K562 (cell line): Measurements from ENCODE around the gene MUC5AC. TPM values are rescaled to one million over a fixed set of nuclear protein-coding genes. Genes with fewer than 3 reads are reported as not detected.
"Not testable (repeated sequence)": the region's sequence is repeated elsewhere in the genome, so short reads cannot be mapped to it uniquely, and the experiment has no call there.

Source experiments
- ATAC-seq: fragments of 200-7000 bp; cut with Tn5 transposase; 3 replicates; pipeline ENCODE4 v1.9.1; 2020; ENCODE audit warnings: moderate library complexity
- BruUV-seq: library from RNA; stranded (reverse); fragments of 400-500 nt; replicated peaks from 2 replicates; lab custom pipeline; 2021; lab: Mats Ljungman, UMichigan
- CTCF ChIA-PET: fragments of 300-600 bp; formaldehyde crosslinking; extraction: SDS; loops from one replicate; lab custom pipeline; 2021; ENCODE audit warnings: low intra/inter-chr PET ratio; lab: Yijun Ruan, JAX
- POLR2A ChIA-PET: fragments of 300-600, 350-650 bp; sonication (Branson Sonifier 250); formaldehyde crosslinking; extraction: SDS; loops from one replicate; lab custom pipeline; 2021; ENCODE audit warnings: antibody characterized with exemption, inconsistent platforms; lab: Yijun Ruan, JAX
- DNase-seq, 4 experiments: peaks; one replicate each; pipeline versions ENCODE4 v3.0.0 to v3.0.0-alpha.2; 2011 to 2018; ENCODE audit warnings: low spot score in 3 of 4, mixed read lengths in 3 of 4; ENCODE audit errors: extremely low read depth in 1 of 4
- FAIRE-seq: peaks from 2 replicates; lab custom pipeline; 2011; peaks lifted over from hg19 to GRCh38; lab: Jason Lieb, UNC
- H2AFZ ChIP-seq: 2 replicates; pipeline ENCODE4 v1.6.0; 2011; ENCODE audit warnings: low read depth, low read length, control low read depth, inconsistent platforms
- H3K27ac ChIP-seq: fragments of 200-600 bp; 3 replicates; pipeline ENCODE4 v1.8.0; 2011; ENCODE audit warnings: low read depth, mild to moderate bottlenecking, control low read depth, inconsistent platforms, low read length, moderate library complexity, mixed read lengths; ENCODE audit errors: extremely low read depth
- H3K27me3 ChIP-seq, 2 experiments: fragments of 300-600 bp in 1 of 2; 2 replicates in 1 of 2; 3 replicates in 1 of 2; pipeline versions ENCODE4 v1.6.0 to v1.8.0; 2011; ENCODE audit warnings: inconsistent platforms in 2 of 2, low read length in 2 of 2, mild to moderate bottlenecking in 1 of 2, mixed read lengths in 1 of 2, moderate library complexity in 1 of 2; ENCODE audit not compliant: control insufficient read depth in 2 of 2, insufficient read depth in 2 of 2
- H3K36me3 ChIP-seq: fragments of 300-600 bp; 3 replicates; pipeline ENCODE4 v1.8.0; 2011; ENCODE audit warnings: mild to moderate bottlenecking, low read length, inconsistent platforms; ENCODE audit not compliant: control insufficient read depth, insufficient read depth
- H3K4me1 ChIP-seq, 2 experiments: fragments of 200-600 bp in 1 of 2; replicated peaks in 1 of 2; 2 replicates in 1 of 2; 3 replicates in 1 of 2; pipeline versions ENCODE4 v1.5.1 to v1.8.0; 2011; ENCODE audit warnings: inconsistent platforms in 2 of 2, low read length in 2 of 2, mild to moderate bottlenecking in 1 of 2, mixed read lengths in 1 of 2, moderate library complexity in 1 of 2; ENCODE audit not compliant: control insufficient read depth in 2 of 2, insufficient read depth in 2 of 2
- H3K4me2 ChIP-seq: 2 replicates; pipeline ENCODE4 v1.6.1; 2011; ENCODE audit warnings: low read length, control low read depth, inconsistent platforms, mixed read lengths; ENCODE audit not compliant: insufficient read depth
- H3K4me3 ChIP-seq: fragments of 200-600 bp; sonication (generic), shearing (Covaris generic); 2 replicates; pipeline ENCODE4 v1.5.1; 2016; ENCODE audit warnings: control low read depth, inconsistent platforms
- H3K79me2 ChIP-seq: fragments of 200-600 bp; 3 replicates; pipeline ENCODE4 v1.8.0; 2011; ENCODE audit warnings: low read length, inconsistent platforms; ENCODE audit not compliant: control insufficient read depth, insufficient read depth
- H3K9ac ChIP-seq, 2 experiments: 2 replicates each; pipeline versions ENCODE4 v1.6.0 to v1.6.1; 2011; ENCODE audit warnings: low read depth in 2 of 2, low read length in 2 of 2, control low read depth in 1 of 2, inconsistent platforms in 1 of 2, mild to moderate bottlenecking in 1 of 2, mixed read lengths in 1 of 2; ENCODE audit not compliant: insufficient read depth in 1 of 2
- H3K9me1 ChIP-seq: one replicate; pipeline ENCODE4 v1.6.0; 2011; ENCODE audit warnings: inconsistent platforms, mild to moderate bottlenecking, low read length, moderate library complexity; ENCODE audit not compliant: control insufficient read depth, insufficient read depth
- H3K9me3 ChIP-seq: replicated peaks from 2 replicates; pipeline ENCODE4 v1.5.1; 2011; ENCODE audit warnings: low read depth, low read length, inconsistent platforms; ENCODE audit not compliant: control insufficient read depth, insufficient read depth
- H4K20me1 ChIP-seq: replicated peaks from 2 replicates; pipeline ENCODE4 v1.6.1; 2011; ENCODE audit warnings: low read length, inconsistent platforms, mixed read lengths; ENCODE audit not compliant: control insufficient read depth, insufficient read depth
- CGGBP1 ChIP-seq: fragments of 250-450 bp; sonication (Bioruptor Pico); IDR thresholded peaks from 2 replicates; pipeline ENCODE4 v1.9.0; 2021; ENCODE audit warnings: mild to moderate bottlenecking
- CTBP1 ChIP-seq: fragments of 450-650 bp; IDR thresholded peaks from 2 replicates; pipeline ENCODE4 v1.6.1; 2016; ENCODE audit warnings: borderline replicate concordance
- DMBX1 ChIP-seq: fragments of 250-450 bp; sonication (Bioruptor Pico); IDR thresholded peaks from 2 replicates; pipeline ENCODE4 v1.8.0; 2022; ENCODE audit warnings: inconsistent platforms, mild to moderate bottlenecking, moderate library complexity, borderline replicate concordance
- DNMT1 ChIP-seq: fragments of 450-650 bp; IDR thresholded peaks from 2 replicates; pipeline ENCODE4 v1.6.1; 2016; ENCODE audit warnings: antibody characterized with exemption, mild to moderate bottlenecking
- HOXB6 ChIP-seq: fragments of 250-450 bp; sonication (Bioruptor Pico); IDR thresholded peaks from 2 replicates; pipeline ENCODE4 v1.5.1; 2022; ENCODE audit warnings: mild to moderate bottlenecking, borderline replicate concordance
- KDM4B ChIP-seq, 2 experiments: fragments of 450-650 bp in 1 of 2; sonication (generic) in 1 of 2; IDR thresholded peaks; 2 replicates each; pipeline ENCODE4 v1.6.1; 2016 to 2017; ENCODE audit warnings: borderline replicate concordance in 2 of 2, antibody characterized with exemption in 1 of 2, low read depth in 1 of 2, mild to moderate bottlenecking in 1 of 2
- KLF1 ChIP-seq: fragments of 450-650 bp; IDR thresholded peaks from 2 replicates; pipeline ENCODE4 v1.6.1; 2016; ENCODE audit warnings: missing genetic modification characterization, missing compliant biosample characterization
- NUFIP1 ChIP-seq: fragments of 450-650 bp; IDR thresholded peaks from 2 replicates; pipeline ENCODE4 v1.6.1; 2018; ENCODE audit not compliant: partially characterized antibody
- RBM14 ChIP-seq: fragments of 200-400 bp; formaldehyde crosslinking; IDR thresholded peaks from 2 replicates; pipeline ENCODE4 v1.6.1; 2018; ENCODE audit warnings: low read depth, mild to moderate bottlenecking, low read length, moderate library complexity, borderline replicate concordance; ENCODE audit not compliant: insufficient read depth
- RCOR1 ChIP-seq, 2 experiments: IDR thresholded peaks; 2 replicates each; pipeline ENCODE4 v1.6.1; 2012; ENCODE audit warnings: low read depth in 2 of 2, low read length in 2 of 2, borderline replicate concordance in 1 of 2, improper control_type of control experiment in 1 of 2
- TAF1 ChIP-seq: IDR thresholded peaks from 2 replicates; pipeline ENCODE4 v1.6.1; 2011; ENCODE audit warnings: mild to moderate bottlenecking, low read length, moderate library complexity; ENCODE audit not compliant: insufficient read depth, control insufficient read depth, severe bottlenecking; ENCODE audit errors: extremely low read depth
- TARDBP ChIP-seq: fragments of 450-650 bp; IDR thresholded peaks from 2 replicates; pipeline ENCODE4 v1.6.1; 2016
- ZNF175 ChIP-seq: fragments of 200-800 bp; sonication (Bioruptor generic); IDR thresholded peaks from 2 replicates; pipeline ENCODE4 v1.6.1; 2016; ENCODE audit warnings: low read depth, mild to moderate bottlenecking, missing genetic modification characterization, missing compliant biosample characterization
- ZNF184 ChIP-seq: sonication (generic); formaldehyde crosslinking; IDR thresholded peaks from 2 replicates; pipeline ENCODE4 v1.5.0; 2020; ENCODE audit warnings: missing genetic modification reagents
- ZNF830 ChIP-seq: fragments of 250-450 bp; sonication (Bioruptor Pico); IDR thresholded peaks from 2 replicates; pipeline ENCODE4 v1.5.0; 2021; ENCODE audit warnings: mild to moderate bottlenecking
- WGBS: fragments of 100-300 bp; shearing (Covaris generic); methylation state at CpG from one replicate; pipeline ENCODE4 v1.1.6; 2016; ENCODE audit warnings: low coverage, mixed read lengths; ENCODE audit not compliant: insufficient coverage; ENCODE audit errors: missing lambda C conversion rate; 5-methylcytosine and 5-hydroxymethylcytosine counted together
- in situ Hi-C: fragments of 300-500 bp; cut with MboI; formaldehyde crosslinking; loops from 4 replicates; pipeline ENCODE4 v1.15.0; 2018; ENCODE audit warnings: inconsistent platforms, mixed read lengths
- intact Hi-C: fragments of 100-400 bp; cut with micrococcal nuclease; formaldehyde crosslinking; loops from 2 replicates; pipeline ENCODE4 v1.14.2; 2022
- polyA plus RNA-seq, 8 experiments: library from polyadenylated mRNA; depleted of rRNA in 4 of 8; stranded (reverse) in 5 of 8; unstranded in 3 of 8; fragments of >200 nt; fragmentation: Nextera tagmentation in 2 of 8; fragmentation: Illumina TruSeq in 1 of 8; extraction: Ambion mirVana in 2 of 8; extraction: Trizol in 1 of 8; gene quantifications; 2 replicates each; pipeline versions ENCODE4 v1.2.1 to v1.2.3, GENCODE V29; 2011 to 2014; ENCODE audit warnings: inconsistent platforms in 1 of 8, missing spikeins in 1 of 8
- total RNA-seq, 7 experiments: library from RNA; depleted of rRNA in 6 of 7; stranded (reverse); fragments of >200 nt in 6 of 7; fragmentation: Illumina TruSeq in 2 of 7; extraction: Trizol in 2 of 7; gene quantifications; 2 replicates each; pipeline versions ENCODE4 v1.2.1 to v1.2.3, GENCODE V29; 2011 to 2021; ENCODE audit warnings: low replicate concordance in 1 of 7

The MUC5AC gene
- total and polyA plus RNA-seq, 9 of the 15 experiments (the other 6 are each of a cell fraction or from before 2014, with no cell fraction given) = not detected

- Histone ChIP-seq H2AFZ (no peak overlapping the region), H3K27ac (no peak overlapping the region), H3K79me2 (no peaks in the 10 kb centered on the region), H3K27me3 (peaks cover 0 to 26% of the 10 kb centered on the region in 2 experiments; a peak in 3 of 5 replicates), H3K36me3 (no peaks in the 10 kb centered on the region), H3K9me1 (no peaks in the 10 kb centered on the region), H3K9ac (no peak overlapping the region), H3K4me3 (no peak overlapping the region), H3K4me1 (peaks cover 0 to 15% of the 10 kb centered on the region in 2 experiments; a peak in 1 of 5 replicates), H4K20me1 (no peaks in the 10 kb centered on the region), H3K9me3 (no peaks in the 10 kb centered on the region), H3K4me2 (no peak overlapping the region)
- in situ Hi-C loops = no loop called here
- ChIA-PET CTCF (no interaction called here), POLR2A (no interaction called here)
- TF ChIP-seq ZNF184 (CRISPR knock-in tag) (no peak), CGGBP1 (CRISPR knock-in tag) (no peak), KLF1 (tag) (no peak), KDM4B (IDR thresholded peaks at IDR 0.05; ENCODE audit: borderline replicate concordance in 2 of 2, low read depth in 1 of 2) (no peak), CTBP1 (no peak), ZNF830 (no peak), RBM14 (no peak), TARDBP (no peak), DNMT1 (no peak), NUFIP1 (no peak), DMBX1 (CRISPR knock-in tag) (no peak), ZNF175 (CRISPR knock-in tag) (no peak), RCOR1 (IDR thresholded peaks at IDR 0.05; ENCODE audit: borderline replicate concordance in 1 of 2, low read depth in 2 of 2, low read length in 2 of 2) (no peak), HOXB6 (CRISPR knock-in tag) (no peak), TAF1 (no peak)
- intact Hi-C loops = no loop called here
- DNase-seq (no peak), FAIRE-seq (no peak), ATAC-seq (no peak)
- BruUV-seq = no TSS peak
- 0% methylated on average over 2 of the region's 2 CpGs for WGBS
Measured at GRCh38 chr11:1211838-1212237, 54.1 kb downstream of the MUC5AC start.

DNA sequence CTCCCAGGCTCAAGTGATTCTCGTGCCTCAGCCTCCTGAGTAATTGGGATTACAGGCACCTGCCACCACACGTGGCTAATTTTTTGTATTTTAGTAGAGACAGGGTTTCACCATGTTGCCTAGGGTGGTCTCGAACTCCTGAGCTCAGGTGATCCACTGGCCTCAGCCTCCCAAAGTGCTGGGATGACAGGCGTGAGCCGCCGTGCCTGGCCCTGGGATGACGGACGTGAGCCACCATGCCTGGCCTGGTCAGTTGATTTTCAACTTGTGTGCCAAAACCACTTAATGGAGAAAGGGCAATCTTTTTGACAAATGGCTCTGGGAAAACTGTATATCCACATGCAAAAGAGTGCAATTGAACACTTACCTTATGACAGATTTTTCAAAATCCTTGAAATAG, 58.1 kb downstream of the MUC5AC start:
- BruUV-seq, H2AFZ ChIP-seq, H3K4me2 ChIP-seq, CTCF ChIA-PET, H3K9me3 ChIP-seq, DNase-seq, intact Hi-C loops, H3K9ac ChIP-seq, H3K36me3 ChIP-seq, in situ Hi-C loops, FAIRE-seq, H4K20me1 ChIP-seq, H3K9me1 ChIP-seq, H3K4me3 ChIP-seq, POLR2A ChIA-PET, ATAC-seq, H3K27ac ChIP-seq, H3K79me2 ChIP-seq: not testable (repeated sequence)
- H3K27me3 ChIP-seq = peaks cover 0 to 35% of the 10 kb centered on the region in 2 experiments; a peak in 4 of 5 replicates
- 0% methylated on average over 8 of the region's 8 CpGs for WGBS
- H3K4me1 ChIP-seq = peaks cover 0 to 18% of the 10 kb centered on the region in 2 experiments; a peak in 1 of 5 replicates
